Ovary (tissue), 9 donors: ENCODE measurements around the gene ANOS1. TPM values are rescaled to one million over a fixed set of nuclear protein-coding genes. Genes with fewer than 3 reads are reported as not detected.

Source experiments
- DNase-seq, 5 donors: peaks; one replicate each; pipeline ENCODE4 v3.0.0-alpha.2; 2019 to 2020
- H3K27ac ChIP-seq, 2 donors: fragments of 200-600 bp; one replicate each; pipeline versions ENCODE4 v1.5.1 to v1.8.0; 2019 to 2022
- H3K27me3 ChIP-seq: fragments of 200-600 bp; one replicate; pipeline ENCODE4 v1.8.0; 2022
- H3K36me3 ChIP-seq: fragments of 200-600 bp; sonication (generic); one replicate; pipeline ENCODE4 v1.5.1; 2019
- H3K4me1 ChIP-seq: one replicate; pipeline ENCODE4 v1.8.1; 2013; ENCODE audit warnings: mild to moderate bottlenecking, moderate library complexity; ENCODE audit not compliant: insufficient read depth
- H3K4me3 ChIP-seq: fragments of 200-600 bp; sonication (generic); one replicate; pipeline ENCODE4 v1.5.1; 2017
- H3K9me3 ChIP-seq, 2 donors: fragments of 200-600 bp in 1 of 2; sonication (generic) in 1 of 2; one replicate each; pipeline versions ENCODE4 v1.5.1 to v1.8.1; 2013 to 2019; ENCODE audit warnings: mild to moderate bottlenecking in 1 of 2, moderate library complexity in 1 of 2
- EP300 ChIP-seq: sonication (generic); formaldehyde crosslinking; IDR thresholded peaks from one replicate; pipeline ENCODE4 v1.6.1; 2017; ENCODE audit warnings: antibody characterized with exemption
- POLR2A ChIP-seq: fragments of 450-650 bp; IDR thresholded peaks from one replicate; pipeline ENCODE4 v1.6.1; 2017; ENCODE audit warnings: antibody characterized with exemption, mild to moderate bottlenecking, moderate library complexity
- WGBS, 3 donors: extraction: QIAGEN DNeasy Blood & Tissue Kit in 1 of 3; methylation state at CpG; one replicate each; pipeline versions ENCODE4 v1.1.5 to v1.1.7; 2013 to 2017; 5-methylcytosine and 5-hydroxymethylcytosine counted together
- intact Hi-C, 4 donors: fragments of 100-400 bp; cut with DNase I; formaldehyde crosslinking; loops; one replicate each; pipeline versions ENCODE4 v1.11.0 to v1.15.1; 2022 to 2023
- polyA plus RNA-seq, 2 donors: library from polyadenylated mRNA; stranded (reverse); fragments of 200-250 nt in 1 of 2; fragments of 350-450 nt in 1 of 2; fragmentation: Illumina TruSeq in 1 of 2; extraction: RNeasy Lipid Tissue Mini Kit (QIAGEN cat#74804) in 1 of 2; gene quantifications; one replicate each; pipeline ENCODE4 v1.2.3, GENCODE V29; 2013 to 2014
- total RNA-seq, 7 donors: library from RNA; depleted of rRNA in 2 of 7; stranded (reverse); fragments of >200 nt in 2 of 7; fragmentation: NEBNext Ultra II Directional in 3 of 7; extraction: Animal tissue kit (Norgen Biotek cat#: 25700) in 3 of 7; gene quantifications; one replicate each; pipeline versions ENCODE4 v1.1.0 to v1.2.4, GENCODE V29; 2016 to 2023
- TF ChIP-seq, protein P1 (sequence below), 3 donors: fragments of 450-650 bp in 2 of 3; fragments of 200-600 bp in 1 of 3; IDR thresholded peaks; one replicate each; pipeline versions ENCODE4 v1.5.1 to v1.8.0; 2016 to 2022; ENCODE audit warnings: antibody characterized with exemption in 3 of 3, mild to moderate bottlenecking in 1 of 3
- donor health status: DM: no; HTN: no; CAD: no; lungs with moderate emphysema.
- donor health status: DM: no; HTN: no; CAD: no.
- donor health status: Bipolar disorder and iron deficiency.
- donor health status: DM: yes; HTN: yes; CAD: no.
- donor health status: DM: no; HTN: no; CAD: no.
- donor health status: DM: yes; HTN: yes; CAD: no.

The ANOS1 gene
- total and polyA plus RNA-seq, 9 donors, result 0.13 to 6.2 (median 0.85) TPM; not detected in 1

DNA sequence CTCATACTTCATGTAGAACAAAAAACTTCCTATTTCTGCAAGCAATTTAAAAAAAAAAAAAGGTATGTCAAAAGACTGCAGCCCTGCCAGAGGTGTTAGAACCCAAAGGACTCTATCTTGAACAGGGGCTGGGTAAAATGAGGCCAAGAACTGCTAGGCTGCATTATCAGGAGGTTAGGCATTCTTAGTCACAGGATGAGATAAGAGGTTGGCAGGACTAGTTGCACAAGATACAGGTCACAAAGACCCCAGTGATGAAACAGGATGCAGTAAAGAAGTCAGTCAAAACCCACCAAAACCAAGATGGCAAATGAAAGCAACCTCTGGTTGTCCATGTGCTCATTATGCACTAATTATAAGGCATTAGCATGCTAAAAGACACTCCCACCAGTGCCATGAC lies 104.1 kb downstream of the ANOS1 start:
- intact Hi-C loops, result no loop called here
- no peak overlapping the region for H3K27ac ChIP-seq
- TF ChIP-seq POLR2A (no peak), EP300 (no peak)
- TF ChIP-seq, protein P1, sequence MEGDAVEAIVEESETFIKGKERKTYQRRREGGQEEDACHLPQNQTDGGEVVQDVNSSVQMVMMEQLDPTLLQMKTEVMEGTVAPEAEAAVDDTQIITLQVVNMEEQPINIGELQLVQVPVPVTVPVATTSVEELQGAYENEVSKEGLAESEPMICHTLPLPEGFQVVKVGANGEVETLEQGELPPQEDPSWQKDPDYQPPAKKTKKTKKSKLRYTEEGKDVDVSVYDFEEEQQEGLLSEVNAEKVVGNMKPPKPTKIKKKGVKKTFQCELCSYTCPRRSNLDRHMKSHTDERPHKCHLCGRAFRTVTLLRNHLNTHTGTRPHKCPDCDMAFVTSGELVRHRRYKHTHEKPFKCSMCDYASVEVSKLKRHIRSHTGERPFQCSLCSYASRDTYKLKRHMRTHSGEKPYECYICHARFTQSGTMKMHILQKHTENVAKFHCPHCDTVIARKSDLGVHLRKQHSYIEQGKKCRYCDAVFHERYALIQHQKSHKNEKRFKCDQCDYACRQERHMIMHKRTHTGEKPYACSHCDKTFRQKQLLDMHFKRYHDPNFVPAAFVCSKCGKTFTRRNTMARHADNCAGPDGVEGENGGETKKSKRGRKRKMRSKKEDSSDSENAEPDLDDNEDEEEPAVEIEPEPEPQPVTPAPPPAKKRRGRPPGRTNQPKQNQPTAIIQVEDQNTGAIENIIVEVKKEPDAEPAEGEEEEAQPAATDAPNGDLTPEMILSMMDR (IDR thresholded peaks at IDR 0.05), result no peak
- H3K27me3 ChIP-seq, result no peaks in the 10 kb centered on the region
- H3K36me3 ChIP-seq, result no peaks in the 10 kb centered on the region
- no peak for DNase-seq
- no peaks in the 10 kb centered on the region for H3K4me1 ChIP-seq
- H3K4me3 ChIP-seq, result no peak overlapping the region
- no peaks in the 10 kb centered on the region for H3K9me3 ChIP-seq

DNA sequence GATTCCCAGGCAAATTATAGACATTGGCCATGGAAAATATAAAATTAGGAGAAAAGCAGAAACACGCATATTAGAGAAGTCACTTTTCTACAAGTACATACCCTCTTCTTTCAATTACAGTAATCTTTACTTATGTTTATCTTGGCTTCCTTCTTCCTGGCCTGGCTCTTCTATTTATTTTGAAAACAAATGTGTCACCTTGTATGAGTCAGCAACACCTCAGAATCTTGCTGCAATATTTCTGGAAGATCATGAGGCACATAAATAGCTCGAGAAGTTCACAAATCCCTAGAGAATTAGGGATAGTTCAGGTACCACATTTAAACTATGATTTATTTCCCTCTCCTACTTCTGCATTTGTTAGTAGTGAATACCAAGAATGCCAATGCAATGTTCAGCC lies 124.6 kb downstream of the ANOS1 start:
- no peak for DNase-seq
- no peaks in the 10 kb centered on the region for H3K27me3 ChIP-seq
- no peaks in the 10 kb centered on the region for H3K9me3 ChIP-seq
- no peaks in the 10 kb centered on the region for H3K36me3 ChIP-seq
- TF ChIP-seq POLR2A (no peak), EP300 (no peak)
- TF ChIP-seq, protein P1 (IDR thresholded peaks at IDR 0.05), result no peak
- H3K4me1 ChIP-seq, result no peaks in the 10 kb centered on the region
- H3K27ac ChIP-seq, result no peak overlapping the region
- intact Hi-C loops, result no loop called here
- H3K4me3 ChIP-seq, result no peak overlapping the region
- WGBS, 3 donors, result 36 to 47% (median 37%) methylated on average over 2 of the region's 2 CpGs

DNA sequence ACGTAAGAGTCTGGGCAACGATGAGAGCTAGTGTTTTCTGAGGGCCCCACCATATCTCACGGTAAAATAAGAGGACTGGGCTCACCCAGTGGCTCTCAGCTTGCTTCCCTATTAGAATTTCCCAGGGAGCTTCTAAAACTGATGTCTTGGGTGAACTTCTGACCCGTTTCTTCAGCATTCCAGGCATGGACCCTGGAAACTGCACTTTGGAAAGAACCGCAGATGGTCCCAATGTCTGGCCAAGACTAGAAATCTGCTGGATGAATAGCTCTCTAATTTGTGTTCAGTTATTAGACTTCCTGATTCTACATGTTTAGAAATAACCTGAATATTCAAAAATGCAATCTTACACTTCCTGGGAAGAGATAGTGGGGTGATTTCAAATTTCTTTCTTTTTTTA lies 127.8 kb downstream of the ANOS1 start:
- H3K36me3 ChIP-seq, result no peaks in the 10 kb centered on the region
- 77 to 83% (median 81%) methylated on average over 5 of the region's 5 CpGs for whole genome bisulfite sequencing, 3 donors
- no peaks in the 10 kb centered on the region for H3K4me1 ChIP-seq
- TF ChIP-seq, protein P1 (IDR thresholded peaks at IDR 0.05), result no peak
- TF ChIP-seq POLR2A (no peak), EP300 (no peak)
- no peak overlapping the region for H3K27ac ChIP-seq
- H3K9me3 ChIP-seq, result no peaks in the 10 kb centered on the region
- H3K27me3 ChIP-seq, result no peaks in the 10 kb centered on the region
- no peak for DNase-seq
- H3K4me3 ChIP-seq, result no peak overlapping the region
- intact Hi-C loops, result no loop called here

DNA sequence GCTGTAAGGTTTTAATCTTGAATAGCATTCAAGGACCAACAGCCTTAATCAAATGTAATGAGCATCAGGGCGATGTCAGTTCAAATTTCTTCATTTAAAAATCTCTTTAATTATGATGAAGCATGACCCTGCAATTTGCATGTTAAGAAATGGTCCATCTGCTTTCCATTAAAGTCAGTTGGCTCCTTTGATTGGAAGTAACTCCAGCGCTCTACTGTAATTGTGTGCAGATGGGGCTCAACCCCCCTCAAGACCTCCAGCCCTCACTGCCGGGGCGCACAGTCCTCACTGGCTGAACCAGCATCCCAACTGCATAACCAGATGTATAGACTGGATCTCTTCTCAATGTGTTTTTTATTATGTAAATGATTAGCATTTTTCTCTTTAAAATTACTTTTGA lies 140.4 kb downstream of the ANOS1 start:
- no peak for DNase-seq
- H3K9me3 ChIP-seq, result no peaks in the 10 kb centered on the region
- TF ChIP-seq POLR2A, result no peak
- TF ChIP-seq, protein P1 (IDR thresholded peaks at IDR 0.05), result no peak
- 83 to 89% (median 86%) methylated on average over 4 of the region's 4 CpGs for WGBS, 3 donors
- H3K4me1 ChIP-seq, result no peaks in the 10 kb centered on the region
- no peaks in the 10 kb centered on the region for H3K36me3 ChIP-seq
- H3K27ac ChIP-seq, result no peak overlapping the region
- intact Hi-C loops, result no loop called here
- H3K4me3 ChIP-seq, result no peak overlapping the region
- no peaks in the 10 kb centered on the region for H3K27me3 ChIP-seq

DNA sequence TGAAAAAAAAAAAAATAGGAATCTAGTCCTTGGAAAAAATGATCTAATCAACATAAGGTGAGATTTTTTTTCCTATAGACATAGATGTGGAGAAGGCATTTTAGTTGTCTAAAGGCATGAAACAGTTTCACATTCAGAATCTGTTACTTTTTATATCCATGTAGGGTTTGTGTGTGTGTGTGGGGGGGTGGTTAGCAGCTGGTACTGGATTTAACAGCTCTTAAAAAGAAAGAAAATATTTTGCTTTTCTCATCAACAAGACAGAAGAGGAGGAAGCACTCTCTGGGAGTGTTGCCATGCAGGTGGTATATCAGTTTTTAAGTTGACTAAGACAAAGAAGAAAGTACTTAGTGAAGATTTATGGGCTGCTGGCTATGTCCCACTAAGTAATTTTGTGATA lies 145.0 kb downstream of the ANOS1 start:
- Histone ChIP-seq H3K9me3 (no peaks in the 10 kb centered on the region), H3K27ac (no peak overlapping the region), H3K4me1 (no peaks in the 10 kb centered on the region), H3K27me3 (no peaks in the 10 kb centered on the region), H3K36me3 (no peaks in the 10 kb centered on the region), H3K4me3 (no peak overlapping the region)
- TF ChIP-seq EP300 (no peak), POLR2A (no peak)
- TF ChIP-seq, protein P1 (IDR thresholded peaks at IDR 0.05), result no peak
- DNase-seq, result no peak
- intact Hi-C loops, result no loop called here
